Pancreas (tissue), 10 donors: ENCODE data around the gene NLGN1. TPM values are rescaled to one million over a fixed set of nuclear protein-coding genes. Genes with fewer than 3 reads are reported as not detected.
A peak's percentile ranks its signal among the peaks of the same experiment; 100 is the strongest.

Experiments
- ATAC-seq, 4 donors: fragments of 200-7000 bp; cut with Tn5 transposase; one replicate each; pipeline versions ENCODE4 v1.8.0 to v1.9.1; 2020; ENCODE audit warnings: mild to moderate bottlenecking in 4 of 4, moderate library complexity in 4 of 4
- DNase-seq, 6 donors: peaks; one replicate each; pipeline ENCODE4 v3.0.0-alpha.2; 2020
- FAIRE-seq: peaks from 2 replicates; lab custom pipeline; 2012; peaks lifted over from hg19 to GRCh38; lab: Jason Lieb, UNC
- H3K27ac ChIP-seq, 4 donors: fragments of 200-600 bp; sonication (generic); 1 replicate in 3 of 4; 2 replicates in 1 of 4; pipeline versions ENCODE4 v1.5.0 to v1.8.0; 2020
- H3K27me3 ChIP-seq, 4 donors: fragments of 200-600 bp; one replicate each; pipeline ENCODE4 v1.8.0; 2021
- H3K36me3 ChIP-seq, 3 donors: fragments of 200-600 bp; sonication (generic) in 1 of 3; one replicate each; pipeline versions ENCODE4 v1.5.0 to v1.8.0; 2020 to 2021
- H3K4me1 ChIP-seq, 3 donors: fragments of 200-600 bp; one replicate each; pipeline ENCODE4 v1.8.0; 2021
- H3K4me3 ChIP-seq, 4 donors: fragments of 200-600 bp; sonication (generic) in 2 of 4; one replicate each; pipeline versions ENCODE4 v1.5.0 to v1.8.0; 2020 to 2021
- H3K9me3 ChIP-seq, 4 donors: fragments of 200-600 bp; one replicate each; pipeline ENCODE4 v1.8.0; 2021
- WGBS, 2 donors: extraction: QIAGEN DNeasy Blood & Tissue Kit; methylation state at CpG; one replicate each; pipeline ENCODE4 v1.1.7; 2013; 5-methylcytosine and 5-hydroxymethylcytosine counted together
- intact Hi-C, 3 donors: fragments of 100-400 bp; cut with DNase I; formaldehyde crosslinking; loops; one replicate each; pipeline versions ENCODE4 v1.11.1 to v1.14.2; 2022
- polyA plus RNA-seq, 2 donors: library from polyadenylated mRNA; stranded (reverse); fragments of 200-250 nt; gene quantifications; one replicate each; pipeline ENCODE4 v1.2.3, GENCODE V29; 2013
- total RNA-seq, 6 donors: library from RNA; stranded (reverse); fragmentation: NEBNext Ultra II Directional in 4 of 6; extraction: Animal tissue kit (Norgen Biotek cat#: 25700) in 4 of 6; gene quantifications; one replicate each; pipeline versions ENCODE4 v1.2.1 to v1.2.4, GENCODE V29; 2021 to 2023
- TF ChIP-seq, protein P1 (sequence below), 4 donors: fragments of 200-600 bp; sonication (generic) in 3 of 4; IDR thresholded peaks; one replicate each; pipeline versions ENCODE4 v1.5.0 to v1.8.0; 2021; ENCODE audit warnings: antibody characterized with exemption in 4 of 4
- donor health status: healthy with polysubstance abuse.
- donor health status: DM: no; HTN: no; CAD: no; lungs with moderate emphysema.
- donor health status: DM: no; HTN: no; CAD: no.
- donor health status: control.
- donor health status: control.
- donor health status: Bipolar disorder and iron deficiency.
- donor health status: DM: yes; HTN: yes; CAD: no.
- donor health status: DM: no; HTN: no; CAD: no.
- donor health status: DM: no; HTN: no; CAD: no.
- donor health status: DM: yes; HTN: yes; CAD: no.

NLGN1 gene
- total and polyA plus RNA-seq, 8 donors = 0.49 to 2.3 (median 0.84) TPM

DNA sequence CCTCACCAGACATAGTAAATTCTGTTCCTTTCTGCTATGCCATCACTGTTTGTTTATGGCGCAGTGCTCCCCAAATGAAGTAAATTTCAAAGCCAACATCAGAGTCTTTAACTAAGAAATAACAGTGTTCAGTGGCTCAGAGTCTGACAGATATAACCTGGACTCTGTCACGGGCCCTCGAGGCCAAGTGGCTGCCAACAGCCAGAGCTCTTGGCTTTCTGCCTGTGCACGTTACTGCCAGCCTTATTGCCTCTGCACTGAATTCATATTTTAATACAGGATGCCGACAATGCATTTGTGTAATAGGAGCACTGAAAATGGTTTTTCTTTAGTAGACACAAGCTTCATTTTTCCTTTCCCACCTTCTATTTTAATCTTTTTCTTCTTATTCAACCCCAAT is 219.9 kb downstream of the NLGN1 start:
- H3K27me3 ChIP-seq = peaks cover 0 to 6% (median 0%) of the 10 kb centered on the region in 4 donors
- FAIRE-seq (no peak), ATAC-seq (peak; percentile 63 to 91 (median 73)), DNase-seq (peak in 5 of 6 donors; percentile 31 to 62 (median 56))
- no peak overlapping the region for H3K4me3 ChIP-seq
- TF ChIP-seq, protein P1, sequence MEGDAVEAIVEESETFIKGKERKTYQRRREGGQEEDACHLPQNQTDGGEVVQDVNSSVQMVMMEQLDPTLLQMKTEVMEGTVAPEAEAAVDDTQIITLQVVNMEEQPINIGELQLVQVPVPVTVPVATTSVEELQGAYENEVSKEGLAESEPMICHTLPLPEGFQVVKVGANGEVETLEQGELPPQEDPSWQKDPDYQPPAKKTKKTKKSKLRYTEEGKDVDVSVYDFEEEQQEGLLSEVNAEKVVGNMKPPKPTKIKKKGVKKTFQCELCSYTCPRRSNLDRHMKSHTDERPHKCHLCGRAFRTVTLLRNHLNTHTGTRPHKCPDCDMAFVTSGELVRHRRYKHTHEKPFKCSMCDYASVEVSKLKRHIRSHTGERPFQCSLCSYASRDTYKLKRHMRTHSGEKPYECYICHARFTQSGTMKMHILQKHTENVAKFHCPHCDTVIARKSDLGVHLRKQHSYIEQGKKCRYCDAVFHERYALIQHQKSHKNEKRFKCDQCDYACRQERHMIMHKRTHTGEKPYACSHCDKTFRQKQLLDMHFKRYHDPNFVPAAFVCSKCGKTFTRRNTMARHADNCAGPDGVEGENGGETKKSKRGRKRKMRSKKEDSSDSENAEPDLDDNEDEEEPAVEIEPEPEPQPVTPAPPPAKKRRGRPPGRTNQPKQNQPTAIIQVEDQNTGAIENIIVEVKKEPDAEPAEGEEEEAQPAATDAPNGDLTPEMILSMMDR (IDR thresholded peaks at IDR 0.05) = no peak
- H3K4me1 ChIP-seq = no peaks in the 10 kb centered on the region
- 24 to 32% methylated on average over 5 of the region's 5 CpGs for WGBS, 2 donors
- H3K27ac ChIP-seq = no peak overlapping the region
- H3K36me3 ChIP-seq = no peaks in the 10 kb centered on the region
- H3K9me3 ChIP-seq = no peaks in the 10 kb centered on the region
- intact Hi-C loops = no loop called here

- DNase-seq (no peak), FAIRE-seq (no peak), ATAC-seq (no peak)
- Histone ChIP-seq H3K36me3 (no peaks in the 10 kb centered on the region), H3K27ac (no peak overlapping the region), H3K4me3 (no peak overlapping the region), H3K9me3 (no peaks in the 10 kb centered on the region), H3K27me3 (peaks cover 0 to 6% (median 0%) of the 10 kb centered on the region in 4 donors), H3K4me1 (no peaks in the 10 kb centered on the region)
- TF ChIP-seq, protein P1 (IDR thresholded peaks at IDR 0.05) = no peak
- intact Hi-C loops = no loop called here
- WGBS, 2 donors = 87 to 92% methylated on average over 4 of the region's 4 CpGs
These were observed 220.6 kb downstream of the NLGN1 start for GRCh38 chr3:173618148-173618547.

DNA sequence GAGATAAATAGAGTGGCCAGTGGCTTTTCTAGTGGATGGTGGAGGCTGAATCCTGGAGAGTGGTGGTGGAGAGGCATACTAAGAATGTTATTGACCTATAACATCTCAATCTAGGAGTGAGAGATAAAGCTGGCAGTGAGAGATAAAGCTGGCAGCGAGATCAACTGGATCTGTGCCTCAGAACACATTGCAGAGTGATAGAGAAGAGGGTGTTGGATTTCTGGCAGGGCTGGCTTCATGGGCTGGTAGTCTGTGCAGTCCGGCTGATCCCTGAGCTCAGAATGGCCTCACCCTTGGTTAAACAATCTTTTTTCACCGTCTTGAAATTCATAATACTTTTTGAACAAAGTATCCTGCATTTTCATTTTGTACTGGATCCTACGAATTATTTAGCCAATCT is 221.2 kb downstream of the NLGN1 start:
- Histone ChIP-seq H3K27ac (no peak overlapping the region), H3K27me3 (peaks cover 0 to 6% (median 0%) of the 10 kb centered on the region in 4 donors), H3K4me1 (no peaks in the 10 kb centered on the region), H3K9me3 (no peaks in the 10 kb centered on the region), H3K4me3 (no peak overlapping the region), H3K36me3 (no peaks in the 10 kb centered on the region)
- FAIRE-seq (no peak), ATAC-seq (peak; percentile 22 to 75 (median 40)), DNase-seq (no peak)
- intact Hi-C loops = no loop called here
- WGBS, 2 donors = 20 to 23% methylated on average over 4 of the region's 4 CpGs
- TF ChIP-seq, protein P1 (IDR thresholded peaks at IDR 0.05) = no peak

- FAIRE-seq = no peak
- no peaks in the 10 kb centered on the region for H3K4me1 ChIP-seq
- H3K4me3 ChIP-seq = no peak overlapping the region
These were observed 224.6 kb downstream of the NLGN1 start for GRCh38 chr3:173622166-173622565.

GRCh38 chr3:173624086-173624485 is 226.5 kb downstream of the NLGN1 start:
- no peaks in the 10 kb centered on the region for H3K36me3 ChIP-seq
- 77 to 79% methylated on average over 3 of the region's 3 CpGs for WGBS, 2 donors
- intact Hi-C loops = no loop called here
- TF ChIP-seq, protein P1 (IDR thresholded peaks at IDR 0.05) = no peak
- no peak for FAIRE-seq
- no peak overlapping the region for H3K27ac ChIP-seq
- no peak for ATAC-seq
- no peak overlapping the region for H3K4me3 ChIP-seq
- no peaks in the 10 kb centered on the region for H3K9me3 ChIP-seq
- no peaks in the 10 kb centered on the region for H3K4me1 ChIP-seq
- DNase-seq = no peak
- peaks cover 0 to 6% (median 0%) of the 10 kb centered on the region in 4 donors for H3K27me3 ChIP-seq

More at GRCh38 chr3:173622166-173622565, 224.6 kb downstream of the NLGN1 start:
- TF ChIP-seq, protein P1 (IDR thresholded peaks at IDR 0.05) = no peak
- no peak overlapping the region for H3K27ac ChIP-seq
- H3K27me3 ChIP-seq = peaks cover 0 to 6% (median 0%) of the 10 kb centered on the region in 4 donors
- H3K9me3 ChIP-seq = no peaks in the 10 kb centered on the region
- no peaks in the 10 kb centered on the region for H3K36me3 ChIP-seq
- intact Hi-C loops = no loop called here
- ATAC-seq (no peak), DNase-seq (no peak)
- WGBS, 2 donors = 91 to 95% methylated on average over 1 of the region's 1 CpG
